Kidney (tissue), 14 donors: ENCODE data around the gene ARAP3. TPM values are rescaled to one million over a fixed set of nuclear protein-coding genes. Genes with fewer than 3 reads are reported as not detected.

ENCODE experiments used
- DNase-seq, 5 donors: peaks; one replicate each; pipeline ENCODE4 v3.0.0-alpha.2; 2013 to 2020
- FAIRE-seq: peaks from 2 replicates; lab custom pipeline; 2012; peaks lifted over from hg19 to GRCh38; lab: Jason Lieb, UNC
- H3K27ac ChIP-seq, 2 donors: one replicate each; pipeline ENCODE4 v1.7.0; 2013; ENCODE audit warnings: low read depth in 2 of 2, low read length in 2 of 2, inconsistent platforms in 1 of 2
- H3K27me3 ChIP-seq: one replicate; pipeline ENCODE4 v1.7.1; 2013; ENCODE audit warnings: low read length, inconsistent platforms; ENCODE audit not compliant: control insufficient read depth, insufficient read depth
- H3K36me3 ChIP-seq, 3 donors: one replicate each; pipeline versions ENCODE4 v1.7.0 to v1.7.1; 2013; ENCODE audit warnings: low read length in 3 of 3, control low read depth in 1 of 3, inconsistent platforms in 1 of 3; ENCODE audit not compliant: insufficient read depth in 3 of 3, control insufficient read depth in 2 of 3
- H3K4me1 ChIP-seq, 3 donors: one replicate each; pipeline versions ENCODE4 v1.7.0 to v1.7.1; 2013; ENCODE audit warnings: low read length in 3 of 3, inconsistent platforms in 1 of 3, low read depth in 1 of 3; ENCODE audit not compliant: control insufficient read depth in 2 of 3, insufficient read depth in 2 of 3
- H3K4me3 ChIP-seq, 3 donors: one replicate each; pipeline versions ENCODE4 v1.7.0 to v1.8.1; 2013; ENCODE audit warnings: low read length in 3 of 3, control low read depth in 1 of 3, inconsistent platforms in 1 of 3
- H3K9ac ChIP-seq, 3 donors: one replicate each; pipeline versions ENCODE4 v1.7.0 to v1.7.1; 2013; ENCODE audit warnings: low read length in 3 of 3, control low read depth in 1 of 3, inconsistent platforms in 1 of 3
- H3K9me3 ChIP-seq, 3 donors: one replicate each; pipeline versions ENCODE4 v1.7.0 to v1.7.1; 2013; ENCODE audit warnings: low read length in 3 of 3, control low read depth in 1 of 3, inconsistent platforms in 1 of 3; ENCODE audit not compliant: control insufficient read depth in 2 of 3, insufficient read depth in 1 of 3
- CTCF ChIP-seq: IDR thresholded peaks from 3 replicates; pipeline ENCODE4 v1.5.1; 2012; ENCODE audit warnings: mild to moderate bottlenecking, moderate library complexity, borderline replicate concordance; ENCODE audit not compliant: insufficient read depth; ENCODE audit errors: extremely low read depth
- intact Hi-C: fragments of 100-400 bp; cut with DNase I; formaldehyde crosslinking; loops from one replicate; pipeline ENCODE4 v1.11.1; 2022
- polyA plus RNA-seq: library from polyadenylated mRNA; stranded (reverse); fragments of 350-450 nt; fragmentation: Illumina TruSeq; extraction: RNeasy Lipid Tissue Mini Kit (QIAGEN cat#74804); gene quantifications from one replicate; pipeline ENCODE4 v1.2.3, GENCODE V29; 2014; ENCODE audit warnings: low read depth, low replicate concordance; ENCODE audit not compliant: insufficient read depth
- total RNA-seq: library from RNA; stranded (reverse); fragmentation: NEBNext Ultra II Directional; extraction: Animal tissue kit (Norgen Biotek cat#: 25700); gene quantifications from one replicate; pipeline ENCODE4 v1.2.1, GENCODE V29; 2021
- donor health status: control.
- donor health status: control.
- donor health status: control.
- donor health status: control.
- donor health status: control.
- donor health status: DM: yes; HTN: yes; CAD: no.
- donor health status: Normal renal cell carcinoma (clear cell type).

ARAP3 gene
- total and polyA plus RNA-seq, 2 donors from 2014 or later, result 7.2 to 19.8 TPM

- peak in 2 of 5 donors; percentile 39 to 41 for DNase-seq
- Histone ChIP-seq H3K36me3 (no peaks in the 10 kb centered on the region), H3K4me3 (peak overlapping the region in 2 of 3 donors; percentile 35 to 57), H3K9me3 (no peaks in the 10 kb centered on the region), H3K4me1 (peaks cover 0 to 10% (median 0%) of the 10 kb centered on the region in 3 donors), H3K27ac (no peak overlapping the region), H3K27me3 (peaks cover 13% of the 10 kb centered on the region), H3K9ac (no peak overlapping the region)
- no peak for FAIRE-seq
- intact Hi-C loops, result no loop called here
- no peak for TF ChIP-seq CTCF
Measured at GRCh38 chr5:141703133-141703561, 21.1 kb upstream of the ARAP3 start.

GRCh38 chr5:141701360-141702119, 19.5 kb upstream of the ARAP3 start:
- intact Hi-C loops, result no loop called here
- no peak for TF ChIP-seq CTCF
- Histone ChIP-seq H3K9me3 (no peaks in the 10 kb centered on the region), H3K9ac (no peak overlapping the region), H3K27me3 (peaks cover 15% of the 10 kb centered on the region), H3K4me3 (no peak overlapping the region), H3K36me3 (no peaks in the 10 kb centered on the region), H3K4me1 (peaks cover 0 to 10% (median 0%) of the 10 kb centered on the region in 3 donors), H3K27ac (no peak overlapping the region)
- no peak for DNase-seq
- no peak for FAIRE-seq

GRCh38 chr5:141697586-141697985, 15.6 kb upstream of the ARAP3 start:
- H3K36me3 ChIP-seq, result no peaks in the 10 kb centered on the region
- H3K4me3 ChIP-seq, result no peak overlapping the region
- H3K4me1 ChIP-seq, result peaks cover 0 to 8% (median 4%) of the 10 kb centered on the region in 3 donors
- intact Hi-C loops, result loop anchor here (10.0 kb wide), 1 partner anchor 257 kb away; the partner anchor contains the start of gene PCDH12
- peaks cover 9% of the 10 kb centered on the region for H3K27me3 ChIP-seq
- no peak overlapping the region for H3K27ac ChIP-seq
- H3K9ac ChIP-seq, result no peak overlapping the region
- no peaks in the 10 kb centered on the region for H3K9me3 ChIP-seq
- TF ChIP-seq CTCF, result no peak
- DNase-seq, result no peak
- FAIRE-seq, result no peak
